IMR-90 (cell line): ENCODE results near the gene CYP26B1.

Experiments
- BHLHE40 ChIP-seq: fragments of 150-350 bp; IDR thresholded peaks from 2 replicates; pipeline ENCODE4 v1.6.1; 2016; ENCODE audit warnings: mild to moderate bottlenecking, low read depth, low read length
- CEBPB ChIP-seq: IDR thresholded peaks from 2 replicates; pipeline ENCODE4 v1.6.1; 2012; ENCODE audit warnings: low read depth, low read length, improper control_type of control experiment
- CTCF ChIP-seq: conservative IDR thresholded peaks from 2 replicates; pipeline ENCODE4 v1.5.1; 2012; ENCODE audit warnings: mild to moderate bottlenecking, low read depth, low read length, improper control_type of control experiment
- MAFK ChIP-seq: IDR thresholded peaks from 2 replicates; pipeline ENCODE4 v1.6.1; 2012; ENCODE audit warnings: low read depth, low read length, improper control_type of control experiment
- MAZ ChIP-seq: IDR thresholded peaks from 2 replicates; pipeline ENCODE4 v1.6.1; 2012; ENCODE audit warnings: low read depth, mild to moderate bottlenecking, low read length, improper control_type of control experiment, moderate library complexity, borderline replicate concordance
- NFE2L2 ChIP-seq: fragments of 150-350 bp; IDR thresholded peaks from 2 replicates; pipeline ENCODE4 v1.6.1; 2016; ENCODE audit warnings: low read depth, mild to moderate bottlenecking, low read length
- POLR2A ChIP-seq: IDR thresholded peaks from 2 replicates; pipeline ENCODE4 v1.6.1; 2012; ENCODE audit warnings: mild to moderate bottlenecking, low read depth, low read length
- SMC3 ChIP-seq: fragments of 150-350 bp; IDR thresholded peaks from 2 replicates; pipeline ENCODE4 v1.6.1; 2016; ENCODE audit warnings: low read depth, mild to moderate bottlenecking, antibody characterized with exemption, low read length, moderate library complexity

- TF ChIP-seq CTCF, result no peak
- TF ChIP-seq MAFK, result no peak
- TF ChIP-seq POLR2A, result no peak
- no peak for TF ChIP-seq SMC3
- no peak for TF ChIP-seq MAZ
- no peak for TF ChIP-seq NFE2L2
- no peak for TF ChIP-seq BHLHE40
- TF ChIP-seq CEBPB, result no peak
These were observed 30.6 kb downstream of the CYP26B1 start for GRCh38 chr2:72117029-72117428.
